Measurements from ENCODE around the gene IMP4.
A peak's percentile ranks its signal among the peaks of the same experiment; 100 is the strongest.

The IMP4 gene

DNA sequence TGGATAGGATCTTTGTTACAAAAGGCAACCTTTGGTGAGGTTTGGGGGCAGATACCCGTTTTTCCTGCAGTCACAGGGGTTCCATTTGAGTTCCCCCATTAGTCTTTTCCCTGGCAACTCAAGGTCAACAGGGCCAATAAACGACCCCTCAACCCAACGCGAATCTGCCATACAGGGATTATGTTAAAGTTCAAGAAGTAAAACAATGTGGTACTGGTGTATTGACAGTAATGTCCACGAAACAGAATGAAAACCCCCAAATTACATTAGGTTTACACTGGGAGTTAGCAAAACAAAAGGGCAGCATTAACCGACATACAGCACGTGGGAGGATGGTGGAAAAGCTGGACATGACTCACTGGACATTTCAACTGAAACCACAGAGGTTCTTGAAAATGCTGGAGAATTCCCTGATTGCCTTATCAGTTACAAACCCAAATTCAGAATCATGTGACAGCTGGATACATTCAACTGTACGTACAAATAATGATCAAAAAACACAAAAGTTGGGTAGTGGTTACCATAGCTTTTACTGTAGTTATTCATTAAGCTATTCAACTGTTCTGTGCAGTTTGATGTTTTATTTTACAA, 4.9 kb upstream of the IMP4 start:
- H3K4me1 ChIP-seq (ENCODE audit: low read length): peaks cover 7% of the 10 kb centered on the region
- no peak overlapping the region for H3K4me3 ChIP-seq (ENCODE audit: low read length)
- H3K9me3 ChIP-seq (ENCODE audit: insufficient read depth, low read length): no peaks in the 10 kb centered on the region
- H3K27ac ChIP-seq (ENCODE audit: low read length): no peak overlapping the region
- no peaks in the 10 kb centered on the region for H3K27me3 ChIP-seq (ENCODE audit: low read depth, low read length)
- no peak overlapping the region for H3K4me2 ChIP-seq (ENCODE audit: low read length)
- peaks cover 1% of the 10 kb centered on the region for H3K79me2 ChIP-seq (ENCODE audit: low read length)
- no peak for TF ChIP-seq EZH2phosphoT487 (IDR thresholded peaks at IDR 0.05; ENCODE audit: low read depth)
- TF ChIP-seq, protein P1, sequence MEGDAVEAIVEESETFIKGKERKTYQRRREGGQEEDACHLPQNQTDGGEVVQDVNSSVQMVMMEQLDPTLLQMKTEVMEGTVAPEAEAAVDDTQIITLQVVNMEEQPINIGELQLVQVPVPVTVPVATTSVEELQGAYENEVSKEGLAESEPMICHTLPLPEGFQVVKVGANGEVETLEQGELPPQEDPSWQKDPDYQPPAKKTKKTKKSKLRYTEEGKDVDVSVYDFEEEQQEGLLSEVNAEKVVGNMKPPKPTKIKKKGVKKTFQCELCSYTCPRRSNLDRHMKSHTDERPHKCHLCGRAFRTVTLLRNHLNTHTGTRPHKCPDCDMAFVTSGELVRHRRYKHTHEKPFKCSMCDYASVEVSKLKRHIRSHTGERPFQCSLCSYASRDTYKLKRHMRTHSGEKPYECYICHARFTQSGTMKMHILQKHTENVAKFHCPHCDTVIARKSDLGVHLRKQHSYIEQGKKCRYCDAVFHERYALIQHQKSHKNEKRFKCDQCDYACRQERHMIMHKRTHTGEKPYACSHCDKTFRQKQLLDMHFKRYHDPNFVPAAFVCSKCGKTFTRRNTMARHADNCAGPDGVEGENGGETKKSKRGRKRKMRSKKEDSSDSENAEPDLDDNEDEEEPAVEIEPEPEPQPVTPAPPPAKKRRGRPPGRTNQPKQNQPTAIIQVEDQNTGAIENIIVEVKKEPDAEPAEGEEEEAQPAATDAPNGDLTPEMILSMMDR (IDR thresholded peaks at IDR 0.05; ENCODE audit: low read depth, low read length): no peak
- no peak overlapping the region for H2AFZ ChIP-seq (ENCODE audit: low read depth, low read length)
- H3K36me3 ChIP-seq (replicated peaks; ENCODE audit: low read depth, low read length): peaks cover 7% of the 10 kb centered on the region
- no peaks in the 10 kb centered on the region for H4K20me1 ChIP-seq (ENCODE audit: insufficient read depth, low read length)
- H3K9ac ChIP-seq (ENCODE audit: low read length): no peak overlapping the region

DNA sequence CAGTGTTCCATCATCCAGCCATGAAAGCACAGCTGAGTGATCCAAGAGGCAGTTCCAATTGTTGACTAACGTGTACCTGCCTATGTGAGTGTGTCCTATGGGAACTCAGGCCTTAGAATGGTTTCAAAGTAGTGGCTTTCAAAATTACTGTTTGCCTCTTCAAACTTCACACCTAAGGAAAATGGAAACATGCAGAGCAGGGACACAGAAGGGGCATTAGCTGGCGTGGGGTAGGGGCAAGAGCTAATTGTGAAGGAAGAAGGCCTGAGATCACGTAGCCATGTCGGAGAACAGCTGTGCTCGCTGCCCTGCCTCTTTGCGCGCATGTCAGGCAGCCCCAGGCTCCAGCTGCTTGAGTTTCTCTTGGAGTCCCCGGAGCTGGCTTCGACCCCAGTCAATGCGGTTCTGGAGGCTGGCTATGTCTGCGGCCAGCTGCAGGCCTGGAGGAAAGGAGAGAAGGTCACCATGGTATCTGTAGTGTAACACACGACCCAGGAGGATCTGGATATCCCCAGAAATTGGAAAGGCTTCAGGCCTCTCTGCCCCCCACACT, 3.8 kb upstream of the IMP4 start:
- H3K27me3 ChIP-seq (ENCODE audit: low read depth, low read length): no peaks in the 10 kb centered on the region
- H3K79me2 ChIP-seq (ENCODE audit: low read length): peaks cover 12% of the 10 kb centered on the region
- H3K4me3 ChIP-seq (ENCODE audit: low read length): no peak overlapping the region
- no peak for TF ChIP-seq EZH2phosphoT487 (IDR thresholded peaks at IDR 0.05; ENCODE audit: low read depth)
- TF ChIP-seq, protein P1 (IDR thresholded peaks at IDR 0.05; ENCODE audit: low read depth, low read length): no peak
- H2AFZ ChIP-seq (ENCODE audit: low read depth, low read length): no peak overlapping the region
- H4K20me1 ChIP-seq (ENCODE audit: insufficient read depth, low read length): no peaks in the 10 kb centered on the region
- no peak overlapping the region for H3K27ac ChIP-seq (ENCODE audit: low read length)
- H3K9me3 ChIP-seq (ENCODE audit: insufficient read depth, low read length): no peaks in the 10 kb centered on the region
- H3K9ac ChIP-seq (ENCODE audit: low read length): no peak overlapping the region
- peaks cover 5% of the 10 kb centered on the region for H3K4me1 ChIP-seq (ENCODE audit: low read length)
- no peak overlapping the region for H3K4me2 ChIP-seq (ENCODE audit: low read length)
- peaks cover 7% of the 10 kb centered on the region for H3K36me3 ChIP-seq (replicated peaks; ENCODE audit: low read depth, low read length)

DNA sequence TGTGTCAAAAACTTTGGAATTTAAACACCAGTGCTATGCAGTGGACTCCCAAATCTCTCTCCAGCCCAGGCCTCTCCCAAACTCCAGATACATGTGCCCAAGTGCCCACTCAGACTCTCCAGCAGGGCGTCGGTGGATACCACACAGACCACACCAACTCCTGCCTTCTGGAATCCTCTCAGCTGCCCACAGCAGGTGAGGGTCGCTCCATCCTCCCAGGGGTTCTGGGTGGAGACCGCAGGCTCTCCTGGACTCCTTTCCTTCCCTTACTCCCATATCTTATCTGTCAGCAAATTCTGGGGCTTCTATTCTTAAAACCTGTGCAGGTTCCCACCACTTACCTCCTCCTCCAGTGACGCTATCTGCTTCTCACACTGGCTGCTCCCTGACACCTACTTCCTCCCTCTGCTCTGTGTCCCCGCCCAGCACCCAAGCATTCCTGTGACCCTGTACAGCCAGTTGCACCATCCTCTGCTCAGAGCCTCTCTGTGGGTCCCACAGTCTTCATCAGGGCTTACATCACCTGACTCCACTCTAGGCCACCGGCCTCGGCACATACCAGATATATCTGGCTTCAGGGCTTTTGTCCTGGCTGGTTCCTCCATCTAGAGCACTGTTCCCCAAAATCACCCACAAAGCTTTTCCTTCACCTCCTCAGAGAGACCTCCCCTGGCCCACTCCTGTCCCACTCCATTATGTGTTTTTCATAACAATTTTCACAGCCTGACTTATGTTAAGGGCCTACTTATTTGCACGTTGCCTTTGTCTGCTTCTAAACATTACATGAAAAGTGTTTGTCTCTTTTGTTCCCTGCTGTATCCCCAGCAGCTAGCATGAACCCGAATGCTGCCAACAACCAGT, 2.6 kb upstream of the IMP4 start:
- Histone ChIP-seq H3K27me3 (ENCODE audit: low read depth, low read length) (no peaks in the 10 kb centered on the region), H3K36me3 (replicated peaks; ENCODE audit: low read depth, low read length) (peaks cover 17% of the 10 kb centered on the region), H3K4me2 (ENCODE audit: low read length) (no peak overlapping the region), H3K4me3 (ENCODE audit: low read length) (no peak overlapping the region), H3K4me1 (ENCODE audit: low read length) (peaks cover 9% of the 10 kb centered on the region), H3K79me2 (ENCODE audit: low read length) (peaks cover 24% of the 10 kb centered on the region), H3K9me3 (ENCODE audit: insufficient read depth, low read length) (no peaks in the 10 kb centered on the region), H3K9ac (ENCODE audit: low read length) (no peak overlapping the region), H2AFZ (ENCODE audit: low read depth, low read length) (no peak overlapping the region), H4K20me1 (ENCODE audit: insufficient read depth, low read length) (no peaks in the 10 kb centered on the region; the same call in 1 of the 2 replicates), H3K27ac (ENCODE audit: low read length) (no peak overlapping the region)
- TF ChIP-seq, protein P1 (IDR thresholded peaks at IDR 0.05; ENCODE audit: low read depth, low read length): no peak
- TF ChIP-seq EZH2phosphoT487 (IDR thresholded peaks at IDR 0.05; ENCODE audit: low read depth): no peak

DNA sequence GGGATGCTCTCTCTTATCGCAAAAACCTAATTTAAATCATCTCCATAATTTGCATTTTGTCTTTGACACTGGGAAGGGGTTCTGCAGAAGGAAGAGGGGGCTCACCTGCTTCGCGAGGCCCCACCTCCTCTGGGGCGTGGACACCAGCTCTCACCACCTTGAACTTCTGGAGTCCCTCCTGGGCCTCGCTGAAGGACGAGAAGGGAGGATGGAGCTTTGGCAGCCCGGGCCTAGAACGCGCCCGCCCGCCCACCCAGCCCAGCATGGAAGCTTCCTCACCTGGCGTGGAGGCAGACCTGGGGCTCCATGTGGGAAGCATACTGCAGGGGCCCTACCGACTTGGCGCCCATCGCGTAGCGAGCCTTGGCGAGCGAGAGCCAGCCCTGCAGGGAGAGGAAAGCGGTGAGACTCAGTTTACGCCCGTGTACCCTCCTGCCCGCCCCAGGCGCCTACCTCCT, 1.1 kb upstream of the IMP4 start:
- Histone ChIP-seq H3K79me2 (ENCODE audit: low read length) (peaks cover 28% of the 10 kb centered on the region), H3K4me3 (ENCODE audit: low read length) (peak overlapping the region; percentile 92), H3K4me2 (ENCODE audit: low read length) (peak overlapping the region; percentile 84), H3K9ac (ENCODE audit: low read length) (peak overlapping the region; percentile 90), H3K27ac (ENCODE audit: low read length) (peak overlapping the region; percentile 83), H3K27me3 (ENCODE audit: low read depth, low read length) (no peaks in the 10 kb centered on the region), H3K9me3 (ENCODE audit: insufficient read depth, low read length) (peaks cover 3% of the 10 kb centered on the region; the same call in 1 of the 2 replicates), H3K36me3 (replicated peaks; ENCODE audit: low read depth, low read length) (peaks cover 31% of the 10 kb centered on the region), H4K20me1 (ENCODE audit: insufficient read depth, low read length) (no peaks in the 10 kb centered on the region; the same call in 1 of the 2 replicates), H2AFZ (ENCODE audit: low read depth, low read length) (peak overlapping the region; percentile 94; the same call in 1 of the 2 replicates), H3K4me1 (ENCODE audit: low read length) (peaks cover 9% of the 10 kb centered on the region)
- TF ChIP-seq, protein P1 (IDR thresholded peaks at IDR 0.05; ENCODE audit: low read depth, low read length): no peak
- TF ChIP-seq EZH2phosphoT487 (IDR thresholded peaks at IDR 0.05; ENCODE audit: low read depth): no peak
